Measurements from ENCODE around the gene SIRT2.
"Not testable (repeated sequence)": the region's sequence is repeated elsewhere in the genome, so short reads cannot be mapped to it uniquely, and the experiment has no call there.

Gene SIRT2

DNA sequence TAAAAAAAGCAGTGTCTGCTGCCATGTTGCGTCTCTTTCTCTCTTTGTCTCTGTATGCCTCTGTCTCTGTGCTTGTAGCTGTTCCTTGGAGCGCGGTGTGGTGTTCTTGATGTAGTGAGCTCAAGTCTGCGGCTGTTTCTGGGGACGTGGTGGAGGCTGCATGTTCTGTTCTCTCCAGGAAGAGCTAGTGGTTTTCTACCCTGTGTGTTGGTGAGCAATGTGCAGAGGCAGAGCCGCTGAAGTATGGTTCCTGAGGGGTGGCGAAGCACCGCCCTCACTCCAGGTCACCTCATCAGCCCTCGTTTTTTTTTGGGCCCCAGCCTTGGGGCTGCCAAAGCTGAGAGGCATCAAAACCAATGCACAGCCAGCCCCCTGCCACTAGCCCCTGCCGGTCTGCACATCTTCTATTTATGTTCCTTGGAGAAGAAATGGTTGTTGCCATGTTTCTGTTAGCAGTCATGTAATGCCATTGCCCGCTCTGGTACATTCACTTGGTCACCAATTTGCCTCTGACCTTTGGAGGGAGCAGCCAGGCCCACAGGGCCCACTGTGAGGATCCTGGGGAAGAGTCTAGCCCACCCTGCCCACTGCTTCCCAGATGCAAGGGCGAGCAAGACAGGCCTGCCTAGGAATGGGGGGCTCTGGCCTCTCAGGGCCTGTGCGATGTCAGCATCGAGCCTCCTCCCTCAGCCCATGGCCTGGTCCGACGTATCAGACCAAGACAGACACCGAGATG lies 56.8 kb downstream of the SIRT2 start:
- no peak for DNase-seq

DNA sequence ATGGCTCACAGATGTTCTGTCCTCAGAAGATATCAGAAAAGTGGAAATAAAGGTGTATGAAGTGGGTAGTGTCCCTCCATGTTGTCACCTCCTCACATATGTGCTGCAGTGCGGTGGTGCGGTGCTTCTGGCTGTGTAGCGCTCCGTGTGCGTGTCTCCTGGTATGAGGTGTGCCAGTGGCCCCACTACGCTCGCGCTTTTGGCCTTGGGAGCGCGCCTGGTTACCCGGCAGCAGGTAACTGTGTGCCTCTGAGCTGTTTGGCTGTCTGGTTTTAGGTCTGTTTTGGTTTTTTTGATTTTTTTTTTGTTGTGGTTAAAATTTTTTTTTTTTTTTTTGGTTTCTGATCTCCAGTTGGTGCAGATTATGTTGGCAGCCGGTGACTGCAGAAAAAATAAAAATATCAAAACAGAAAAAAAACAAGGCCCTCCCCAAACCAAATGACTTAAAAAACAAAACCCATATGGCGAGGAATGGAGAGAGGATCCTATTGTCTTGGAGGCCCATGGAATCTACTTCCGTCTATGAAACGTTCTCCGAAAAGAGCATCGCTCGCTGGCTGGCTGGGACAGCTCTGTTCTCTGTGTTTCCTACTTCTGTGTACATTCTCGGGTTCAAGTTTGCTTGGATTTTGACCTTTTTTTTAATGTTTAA lies 57.5 kb downstream of the SIRT2 start:
- DNase-seq = no peak

DNA sequence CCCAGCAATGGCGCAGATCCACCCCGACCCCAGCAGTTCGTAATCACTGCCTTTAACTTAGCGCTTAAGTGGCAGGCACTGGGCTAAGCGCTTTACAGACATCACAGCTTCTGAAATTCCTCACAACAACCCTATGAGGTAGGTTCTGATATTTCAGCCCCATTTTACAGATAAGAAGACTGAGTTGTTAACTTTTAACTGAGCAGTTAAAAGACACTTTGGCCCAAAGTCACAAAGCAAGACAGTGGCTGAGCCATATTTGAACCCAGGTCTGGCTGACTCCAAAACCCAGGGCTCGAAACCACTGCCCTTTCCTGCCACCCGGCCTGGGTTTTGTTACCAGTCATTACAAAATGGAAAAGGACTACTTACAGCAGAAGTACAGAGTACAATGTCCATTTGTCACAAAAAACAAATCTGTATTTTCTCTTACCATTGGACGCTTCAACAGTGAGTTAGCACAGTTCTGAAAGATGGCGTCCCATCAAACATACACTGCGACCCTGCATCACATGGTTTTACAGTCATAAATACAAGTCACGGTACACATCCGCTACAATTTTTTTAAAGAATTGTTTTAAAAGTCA lies 58.1 kb downstream of the SIRT2 start:
- DNase-seq = no peak

DNA sequence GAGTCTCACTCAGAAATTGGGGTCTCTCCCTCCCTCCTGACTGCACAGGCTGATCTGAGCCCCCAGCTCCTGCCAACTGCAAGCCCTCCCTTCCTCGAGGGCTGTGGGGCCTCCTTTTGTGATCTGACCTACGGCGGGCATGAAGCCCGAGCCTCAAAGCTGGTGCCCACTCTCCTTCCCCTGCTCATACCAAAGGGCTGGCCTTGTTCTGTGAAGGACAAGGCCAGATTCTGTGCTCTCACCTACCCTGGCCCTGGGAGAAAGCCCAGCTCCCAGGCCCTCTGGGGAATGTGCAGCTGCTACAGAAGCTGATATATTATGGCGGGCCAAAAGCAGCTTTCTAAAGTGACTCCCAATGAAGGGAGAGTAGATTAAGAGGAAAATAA lies 58.8 kb downstream of the SIRT2 start:
- DNase-seq = no peak

DNA sequence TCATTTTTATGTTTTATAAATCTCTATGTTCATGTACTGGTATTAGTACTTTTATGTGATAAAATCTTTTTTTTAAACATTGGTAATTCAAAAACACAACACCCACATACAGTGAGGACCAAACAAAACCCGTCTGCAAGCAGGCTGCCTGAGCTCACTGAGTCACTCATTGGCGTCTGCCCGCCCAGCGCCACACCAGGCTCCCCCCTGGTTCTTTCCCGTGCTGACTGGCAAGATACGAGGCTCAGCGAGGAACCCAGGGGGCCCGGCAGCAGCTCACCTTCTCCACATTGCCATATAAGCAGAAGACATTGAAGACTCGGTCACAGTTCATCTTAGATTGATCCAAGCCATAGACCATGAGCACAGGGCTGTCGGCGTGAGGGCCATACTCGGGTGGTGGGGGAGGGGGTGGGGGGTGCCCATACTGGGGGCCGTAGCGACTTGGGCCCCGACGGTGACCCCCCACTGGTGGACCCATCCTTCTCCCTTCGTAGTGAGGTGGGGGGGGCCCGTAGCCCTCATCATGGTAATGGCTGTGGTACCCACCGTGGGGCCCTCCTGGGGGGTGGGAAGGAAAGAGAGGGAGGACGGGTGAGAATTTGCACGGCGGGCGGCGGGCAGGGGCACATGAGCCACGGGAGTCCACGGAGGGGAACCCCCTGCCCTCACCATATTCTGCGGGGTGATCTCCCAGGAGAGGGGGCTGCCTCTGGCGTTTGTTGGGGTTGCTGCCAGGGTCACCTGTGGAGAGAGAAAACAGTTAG lies 59.4 kb downstream of the SIRT2 start:
- no peak for DNase-seq

DNA sequence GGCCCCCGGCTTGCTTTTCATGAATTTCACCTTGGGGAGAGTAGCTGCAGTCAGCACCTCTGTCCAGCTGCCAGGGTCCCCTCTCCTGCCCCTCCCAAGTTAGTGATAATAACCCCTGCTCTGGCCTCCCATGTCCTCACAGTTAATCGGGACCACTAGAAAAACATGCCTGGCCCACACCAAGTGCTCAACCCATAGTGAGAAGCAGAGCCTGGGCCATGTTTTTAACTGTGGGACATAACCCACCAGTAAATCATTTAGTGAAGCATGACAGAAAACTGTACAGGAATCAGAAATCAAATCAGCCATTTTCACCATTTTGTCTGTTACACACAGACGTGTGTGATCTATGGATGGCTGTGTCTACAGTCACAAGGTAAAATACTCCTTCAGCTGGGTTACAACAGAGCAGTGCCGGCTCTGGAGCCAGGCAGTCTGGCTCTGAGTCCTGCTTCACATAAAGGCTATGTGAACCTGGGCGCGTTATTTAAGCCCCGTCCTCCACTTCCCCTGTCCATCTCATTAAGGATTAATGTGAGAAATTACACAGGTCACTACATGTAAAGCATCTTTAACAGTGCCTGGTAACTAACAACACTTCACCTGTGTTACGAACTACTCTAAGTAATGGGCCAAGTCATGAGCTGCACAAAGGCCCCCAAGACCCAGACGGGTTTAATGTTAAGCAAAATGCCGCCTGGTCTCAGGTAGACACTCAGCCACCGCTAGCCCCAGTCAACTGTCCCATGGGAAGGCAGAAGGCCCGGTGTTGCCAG lies 60.2 kb downstream of the SIRT2 start:
- no peak for DNase-seq

DNA sequence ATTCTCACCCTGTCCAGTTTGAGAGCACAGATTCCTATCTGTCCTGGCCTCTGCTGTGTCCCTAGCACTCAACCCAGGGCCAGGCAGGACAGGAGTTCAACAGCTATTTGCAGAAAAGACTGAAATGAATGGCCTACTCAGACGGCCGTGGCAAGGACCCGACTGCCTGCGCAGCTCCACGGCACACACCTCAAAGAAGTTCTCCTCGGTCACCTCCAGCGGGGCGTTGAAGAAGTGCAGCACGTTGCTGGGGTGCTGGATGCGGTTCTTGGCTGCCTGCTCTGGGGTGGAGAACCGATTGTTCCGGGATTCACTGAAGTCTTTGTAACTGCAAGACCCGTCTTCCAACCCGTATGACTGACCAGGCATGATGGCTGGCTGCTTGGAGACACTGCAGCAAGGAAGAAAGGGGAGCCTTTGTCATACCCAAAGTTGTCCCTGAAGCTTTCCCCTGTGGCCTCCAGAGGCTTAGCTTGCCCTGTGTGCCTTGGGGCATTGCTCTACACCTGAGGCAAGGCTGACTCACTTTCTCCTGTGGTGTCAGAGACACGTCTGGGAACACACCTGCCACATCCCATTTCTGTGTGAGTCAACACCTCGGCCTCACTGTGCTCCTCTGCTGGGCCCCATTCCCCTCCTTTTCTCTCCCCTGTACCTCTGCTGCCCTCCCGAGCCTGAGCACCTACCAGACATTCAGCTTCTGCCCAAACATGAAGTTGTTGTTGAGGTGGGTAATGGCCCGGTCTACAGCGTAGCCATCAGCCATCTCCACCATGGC lies 61.0 kb downstream of the SIRT2 start:
- no peak for DNase-seq

DNA sequence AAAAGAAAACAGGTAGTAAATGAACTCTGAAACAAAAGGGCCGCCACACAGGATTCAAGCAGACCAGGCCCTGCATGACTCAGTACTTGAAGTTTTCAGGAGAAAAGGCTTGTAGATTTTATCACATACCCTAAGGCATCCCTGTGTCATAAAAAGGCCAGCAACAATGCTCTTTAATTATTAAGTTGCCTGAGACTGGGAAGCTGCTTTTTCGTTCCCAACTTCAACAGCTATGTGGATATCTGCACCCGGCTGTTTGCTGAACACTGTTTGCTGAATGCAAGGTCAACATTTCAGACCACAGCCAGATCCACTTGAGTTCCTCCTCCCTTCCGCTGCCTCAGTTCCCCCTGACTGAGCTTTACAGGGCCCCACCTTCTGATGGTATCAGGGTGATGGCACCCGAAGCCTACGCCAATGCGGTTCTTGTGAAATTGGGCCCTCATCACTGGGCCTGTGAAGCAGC lies 61.7 kb downstream of the SIRT2 start:
- no peak for DNase-seq

DNA sequence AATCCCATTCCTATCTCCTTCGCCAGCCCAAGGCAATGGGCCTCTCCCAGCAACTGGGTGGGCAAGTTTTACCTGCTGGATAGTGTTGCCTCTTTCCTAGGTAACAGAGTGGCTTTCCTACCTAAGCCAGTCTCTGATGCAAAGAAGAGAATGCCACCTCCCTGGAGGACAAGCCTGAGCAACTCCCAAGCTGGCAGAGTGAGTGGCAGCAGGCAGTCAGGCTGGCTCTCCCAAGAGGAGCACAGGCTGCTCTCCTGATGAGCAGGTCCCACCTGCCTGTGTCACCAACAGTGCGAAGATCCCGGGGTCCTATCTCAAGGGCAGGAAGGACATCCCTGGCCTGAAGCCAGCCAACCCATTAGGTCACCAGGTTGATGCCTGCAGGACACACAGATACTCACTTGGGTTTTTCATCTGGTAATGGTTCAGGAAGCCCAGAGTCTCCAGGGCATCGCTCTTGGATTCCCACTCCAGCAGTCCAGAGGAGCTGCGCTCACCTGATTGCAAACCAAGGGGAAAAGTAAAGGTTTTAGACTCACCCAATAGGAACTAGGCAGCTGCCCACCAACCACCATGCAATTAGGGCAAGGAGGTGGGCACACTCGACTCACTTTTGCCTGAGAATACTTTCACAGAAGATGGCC lies 62.3 kb downstream of the SIRT2 start:
- DNase-seq = no peak

DNA sequence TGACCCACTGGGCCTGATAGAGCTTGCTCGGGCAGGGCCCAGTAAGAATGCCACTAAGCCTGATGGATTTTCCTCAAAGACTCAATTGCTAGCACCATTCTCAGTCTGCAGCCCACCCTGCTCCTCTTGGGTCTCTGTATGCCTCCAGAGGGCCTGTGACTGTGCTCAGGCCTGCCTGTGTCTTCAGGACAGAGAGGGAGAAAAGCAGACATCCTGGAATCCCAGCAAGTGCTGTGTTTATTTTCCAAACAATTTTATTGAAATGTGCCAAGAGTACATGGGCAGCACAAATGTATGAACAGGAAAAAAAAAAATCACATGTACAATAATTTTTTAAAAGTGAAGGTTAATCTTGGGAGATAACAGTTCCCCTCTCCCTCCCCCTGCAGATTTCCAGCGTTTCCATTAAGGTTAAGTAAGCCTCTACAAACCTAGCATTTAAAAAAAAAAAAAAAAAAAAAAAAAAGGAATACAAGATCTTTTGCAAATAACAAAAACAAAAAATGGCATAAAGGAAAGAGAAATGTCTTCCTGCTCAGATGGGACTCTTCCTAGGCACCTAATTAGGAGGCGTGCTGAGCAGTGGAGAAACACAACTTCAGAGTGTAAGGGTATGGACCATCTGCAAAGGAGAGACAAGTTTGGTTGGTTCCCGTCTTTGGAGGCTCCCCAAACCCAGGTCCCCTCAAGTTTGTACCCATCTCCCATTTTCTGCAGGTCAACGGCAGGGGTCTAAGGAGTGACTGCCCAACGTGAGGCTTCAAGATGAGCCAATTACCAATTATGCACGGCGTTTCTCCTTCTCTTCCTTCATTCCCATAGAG lies 63.0 kb downstream of the SIRT2 start:
- no peak for DNase-seq

DNA sequence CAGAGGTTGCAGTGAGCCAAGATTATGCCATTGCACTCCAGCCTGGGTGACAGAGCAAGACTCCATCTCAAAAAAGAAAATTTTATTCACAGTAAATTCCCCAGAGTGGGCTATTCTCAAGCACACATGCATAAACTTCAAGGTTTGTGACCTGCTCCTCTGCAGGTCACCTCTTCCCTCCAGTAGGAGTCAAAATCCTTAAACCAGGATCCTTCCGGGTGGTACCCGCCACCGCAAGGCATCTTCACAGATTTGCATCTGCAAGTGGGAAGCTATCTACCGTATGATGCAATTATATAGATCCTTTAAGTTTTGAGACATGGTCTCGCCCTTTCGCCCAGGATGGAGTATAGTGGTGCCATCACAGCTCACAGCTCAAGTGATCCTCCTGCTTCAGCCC lies 64.8 kb downstream of the SIRT2 start:
- DNase-seq = no peak

DNA sequence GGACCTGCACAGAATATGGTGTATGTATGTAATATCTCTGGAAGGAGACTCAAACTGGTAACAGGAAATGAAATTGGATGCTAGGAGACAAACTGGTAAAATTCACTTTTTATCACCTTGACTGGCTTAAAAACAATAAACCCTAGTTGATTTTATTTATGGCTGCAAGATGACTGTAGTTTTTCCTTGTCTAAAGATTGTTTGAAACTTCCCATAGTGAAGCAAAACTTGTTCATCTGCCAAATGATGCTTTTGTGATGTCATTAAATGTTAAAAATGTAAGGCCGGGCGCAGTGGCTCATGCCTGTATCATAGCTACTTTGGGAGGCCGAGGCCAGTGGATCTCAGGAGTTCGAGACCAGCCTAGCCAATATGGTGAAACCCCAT lies 65.3 kb downstream of the SIRT2 start:
- DNase-seq = no peak

DNA sequence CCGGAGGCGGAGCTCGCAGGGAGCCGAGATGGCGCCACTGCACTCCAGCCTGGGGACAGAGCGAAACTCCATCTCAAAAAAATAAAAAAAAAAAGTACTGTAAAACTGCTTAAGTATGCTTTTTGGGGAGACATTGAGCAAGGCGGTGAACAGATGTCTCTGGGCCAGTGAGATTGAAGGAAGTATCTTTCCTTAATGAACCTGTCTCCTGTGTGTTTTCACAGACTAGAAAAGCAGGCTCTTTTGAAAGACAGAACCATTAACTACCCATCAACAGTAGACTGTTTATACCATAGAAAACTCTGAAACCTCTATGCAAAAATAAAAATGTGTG lies 66.4 kb downstream of the SIRT2 start:
- no peak for DNase-seq

DNA sequence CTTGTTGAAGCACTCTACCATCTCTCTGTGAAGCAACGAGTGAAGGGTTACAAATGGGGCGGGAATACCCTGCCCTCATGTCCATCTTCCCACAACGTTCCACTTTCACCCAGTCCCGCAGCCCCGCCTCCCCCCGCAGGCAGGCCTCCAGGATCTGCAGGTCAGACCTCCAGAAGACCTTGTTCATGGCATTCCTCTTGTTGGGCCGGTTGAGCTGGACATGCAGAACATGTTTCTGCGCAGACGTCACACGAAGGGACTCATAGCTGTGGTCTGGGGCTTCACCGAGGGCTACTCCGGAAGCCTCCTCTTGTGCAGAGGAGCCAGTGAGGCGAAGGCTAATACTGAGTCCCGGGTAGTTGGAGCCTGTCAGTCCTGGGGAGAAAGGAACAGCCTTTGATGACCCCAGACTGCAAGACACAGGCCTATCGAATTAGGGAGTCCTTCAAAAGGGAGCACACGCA lies 68.2 kb downstream of the SIRT2 start:
- peak; percentile 9 for DNase-seq

DNA sequence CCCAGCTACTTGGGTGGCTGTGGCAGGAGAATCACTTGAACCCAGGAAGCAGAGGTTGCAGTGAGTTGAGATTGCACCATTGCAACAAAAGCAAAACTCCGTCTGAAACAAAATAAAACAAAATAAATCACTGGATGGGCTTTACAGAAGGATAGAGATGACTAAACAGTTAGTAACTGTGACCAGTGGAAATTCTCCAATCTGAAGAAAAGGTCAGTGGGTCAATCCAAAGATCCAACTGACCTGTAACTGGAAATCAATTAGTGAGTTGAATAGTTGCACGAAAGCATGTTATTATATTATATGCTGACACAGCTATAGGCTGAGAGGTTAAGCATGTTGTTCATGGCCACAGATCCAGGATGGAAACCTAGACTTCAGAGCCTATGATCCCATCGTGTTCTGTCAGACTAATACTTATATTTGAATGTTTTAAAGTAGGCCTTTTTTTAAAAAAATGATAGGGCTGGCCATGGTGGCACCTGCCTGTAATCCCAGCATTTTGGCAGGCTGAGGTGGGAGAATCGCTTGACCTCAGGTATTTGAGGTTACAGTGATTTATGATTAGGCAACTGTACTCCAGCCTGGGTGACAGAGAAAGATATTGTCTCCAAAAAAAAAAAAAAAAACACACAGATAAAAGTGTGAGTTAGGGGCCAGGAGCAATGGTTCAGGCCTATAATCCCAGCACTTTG lies 69.2 kb downstream of the SIRT2 start:
- no peak for DNase-seq

DNA sequence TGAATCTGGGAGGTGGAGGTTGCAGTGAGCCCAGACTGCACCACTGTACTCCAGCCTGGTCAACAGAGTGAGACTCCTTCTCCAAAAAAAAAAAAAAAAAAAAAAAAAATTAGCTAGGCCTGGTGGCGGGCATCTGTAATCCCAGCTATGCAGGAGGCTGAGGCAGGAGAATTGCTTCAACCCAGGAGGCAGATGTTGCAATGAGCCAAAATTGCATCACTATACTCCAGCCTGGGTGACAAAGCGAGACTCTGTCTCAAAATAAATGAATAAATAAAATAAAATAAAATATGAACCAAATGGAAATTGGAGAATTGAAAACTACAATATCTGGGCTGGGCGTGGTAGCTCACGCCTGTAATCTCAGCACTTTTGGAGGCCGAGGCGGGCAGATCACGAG lies 70.2 kb downstream of the SIRT2 start:
- not testable (repeated sequence) for DNase-seq

Measured in DMS79 (cell line).